Activated CD4-positive, alpha-beta T cell treated with anti-CD3 and anti-CD28 coated beads, Interleukin-10, Interleukin-2, amounts not matched to agents 100 ng/mL and 50 ng/mL, durations not matched to agents 16 hours and 8 hours (primary cell): ENCODE measurements around the gene PMP22.

Experiments
- DNase-seq: peaks from one replicate; pipeline ENCODE4 v3.0.0-alpha.2; 2020

Gene PMP22

GRCh38 chr17:15265131-15265530, at the start of gene PMP22:
Gene PMP22 (minus strand): TSS chr17:15265326. CDS start chr17:15260727, 4,599 bp downstream.
- DNase-seq: no peak

DNA sequence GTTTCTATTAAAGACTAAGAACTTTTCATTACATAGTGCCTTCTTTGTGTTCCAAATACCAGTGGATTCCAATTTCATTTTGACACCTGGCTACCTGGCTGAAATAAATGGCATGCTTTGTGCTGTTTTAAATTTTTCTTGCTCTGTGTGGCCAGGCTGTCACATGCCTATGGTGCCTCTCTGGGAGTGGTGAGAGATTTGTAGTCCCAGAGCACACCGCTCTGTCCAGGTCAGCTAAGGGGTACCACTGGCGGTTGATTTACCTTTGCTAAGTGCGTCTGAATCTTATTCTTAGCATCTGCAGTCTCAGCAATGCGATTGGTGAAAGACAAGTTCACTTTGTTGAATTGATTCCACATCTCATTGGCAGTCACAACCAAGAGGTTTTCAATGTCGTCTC, 46.9 kb upstream of the PMP22 start:
- no peak for DNase-seq

- DNase-seq: no peak
Measured at GRCh38 chr17:15309793-15310192, 44.7 kb upstream of the PMP22 start.

- DNase-seq: no peak
Measured at GRCh38 chr17:15309236-15309635, 44.1 kb upstream of the PMP22 start.

GRCh38 chr17:15308758-15309157, 43.6 kb upstream of the PMP22 start:
- DNase-seq: no peak

DNA sequence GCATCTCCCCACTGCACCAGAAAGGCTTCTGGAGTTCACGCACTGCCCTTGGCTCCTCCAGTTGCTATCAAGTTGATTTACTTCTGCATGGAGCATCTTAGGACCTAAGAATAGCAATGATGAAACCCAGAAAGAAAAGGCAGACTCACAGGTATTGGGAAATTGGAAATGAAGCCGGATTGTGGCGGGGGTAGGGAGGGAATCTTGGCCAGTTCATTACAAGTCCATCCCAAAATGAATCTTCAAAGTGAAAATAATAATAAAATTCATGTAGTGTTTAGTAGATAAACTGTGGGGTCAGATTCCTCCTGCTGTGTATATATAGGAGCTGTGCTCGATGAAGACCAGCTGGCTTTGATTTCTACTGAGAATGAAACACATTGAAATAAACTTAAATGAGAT, 42.6 kb upstream of the PMP22 start:
- DNase-seq: no peak

- DNase-seq: no peak
Measured at GRCh38 chr17:15303851-15304250, 38.7 kb upstream of the PMP22 start.

DNA sequence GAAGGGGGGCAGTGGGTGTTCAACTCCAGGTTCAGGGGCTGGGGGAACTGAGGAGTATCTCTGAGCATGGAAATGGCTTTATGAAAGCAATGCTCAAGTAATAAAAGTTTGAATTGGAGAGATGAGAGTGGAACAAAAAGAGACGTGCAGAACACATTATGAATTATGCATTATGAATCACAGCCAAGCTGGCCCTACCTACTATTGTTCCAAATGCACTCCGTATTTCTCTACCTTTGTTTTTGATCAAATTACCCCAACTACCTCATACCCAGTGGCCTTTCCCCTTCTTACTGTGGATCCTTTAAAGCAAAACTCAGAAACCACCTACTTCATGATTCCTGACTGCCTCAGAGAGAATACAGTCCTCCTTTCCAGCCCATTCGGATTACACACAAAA, 38.1 kb upstream of the PMP22 start:
- DNase-seq: no peak

DNA sequence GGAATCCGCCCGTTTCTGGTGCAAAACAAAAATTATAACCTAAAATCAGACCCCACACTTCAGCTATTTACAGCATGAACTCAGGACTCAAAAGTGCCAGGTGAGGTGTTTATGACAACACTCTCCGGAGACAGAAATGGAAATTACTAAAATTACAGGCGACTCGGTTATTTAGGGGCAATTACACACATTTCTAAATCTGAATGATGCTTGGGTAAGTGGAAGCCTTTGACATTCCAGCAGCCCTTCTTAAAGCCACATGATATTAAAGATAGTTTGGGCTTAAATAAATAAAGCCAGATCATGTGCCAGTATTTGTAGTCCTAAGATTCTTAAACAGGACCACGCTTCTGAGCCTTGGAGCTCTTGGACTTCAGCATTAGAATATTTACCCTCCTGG, 36.7 kb upstream of the PMP22 start:
- no peak for DNase-seq

GRCh38 chr17:15298176-15298575, 33.0 kb upstream of the PMP22 start:
- DNase-seq: no peak

DNA sequence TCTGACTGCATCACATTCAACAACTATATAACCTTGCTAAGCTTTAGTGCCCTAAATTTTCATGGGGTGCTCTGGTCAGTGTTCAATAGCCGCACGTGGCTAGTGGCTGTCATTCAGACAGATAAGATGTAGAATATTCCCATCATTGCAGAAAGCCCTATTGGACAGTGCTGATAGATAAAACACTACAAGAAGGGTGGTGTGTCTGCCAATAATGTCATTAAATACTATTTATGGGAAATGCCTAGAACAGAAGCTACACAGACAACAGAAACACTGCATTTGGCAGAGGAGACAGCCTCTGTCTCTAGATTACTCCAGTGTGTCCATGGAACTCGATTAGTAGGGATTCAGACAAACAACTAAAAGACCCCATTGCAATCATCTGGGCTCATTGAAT, 28.4 kb upstream of the PMP22 start:
- DNase-seq: no peak

DNA sequence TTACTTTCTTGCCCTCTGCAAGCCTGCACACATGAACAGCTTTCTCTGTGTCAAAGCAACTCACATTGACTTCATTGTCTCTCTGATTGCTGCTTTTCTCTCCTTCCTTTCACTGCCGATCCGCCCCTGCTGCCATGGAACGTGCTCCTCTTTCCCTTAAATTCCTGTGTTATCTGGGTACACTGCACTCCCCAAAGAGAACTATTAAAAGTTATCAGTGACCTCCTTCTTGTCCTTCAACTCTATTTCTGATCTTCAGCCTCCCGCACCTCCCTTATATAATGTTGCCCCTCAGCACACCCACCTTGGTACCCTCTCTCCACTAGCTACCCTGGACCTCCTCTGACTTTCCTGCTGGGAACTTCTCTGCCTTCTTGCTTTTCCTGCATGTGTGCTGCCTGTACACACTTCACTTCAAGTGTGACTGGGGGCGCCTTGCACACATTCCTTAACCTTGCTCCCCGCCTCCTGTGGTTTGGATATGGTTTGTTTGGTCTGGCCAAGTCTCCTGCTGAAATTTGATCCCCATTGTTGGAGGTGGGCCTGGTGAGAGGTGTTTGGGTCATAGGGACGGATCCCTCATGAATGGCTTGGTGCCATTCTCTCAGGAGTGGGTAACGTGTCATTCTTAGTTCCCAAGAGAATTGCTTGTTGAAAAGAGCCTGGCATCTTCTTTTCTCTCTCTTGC, 26.7 kb upstream of the PMP22 start:
- no peak for DNase-seq

DNA sequence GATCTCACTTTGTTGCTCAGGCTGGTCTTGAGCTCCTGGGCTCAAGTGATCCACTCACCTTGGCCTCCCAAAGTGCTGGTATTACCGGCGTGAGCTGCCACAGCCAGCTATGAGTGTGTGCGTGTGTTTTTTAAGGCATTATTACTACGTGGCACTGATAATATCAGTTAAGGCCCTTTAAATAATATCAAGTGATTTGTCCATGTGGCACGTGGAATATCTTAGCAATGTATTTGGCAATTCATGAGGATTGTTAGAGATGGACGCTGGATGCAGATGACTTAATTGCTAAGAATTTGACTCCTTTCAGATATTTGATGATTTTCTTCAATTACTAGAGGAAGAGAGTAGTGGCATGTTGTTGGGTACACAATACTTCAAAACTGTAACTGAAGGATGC, 25.5 kb upstream of the PMP22 start:
- no peak for DNase-seq

GRCh38 chr17:15289285-15290183, 24.4 kb upstream of the PMP22 start:
- DNase-seq: no peak

DNA sequence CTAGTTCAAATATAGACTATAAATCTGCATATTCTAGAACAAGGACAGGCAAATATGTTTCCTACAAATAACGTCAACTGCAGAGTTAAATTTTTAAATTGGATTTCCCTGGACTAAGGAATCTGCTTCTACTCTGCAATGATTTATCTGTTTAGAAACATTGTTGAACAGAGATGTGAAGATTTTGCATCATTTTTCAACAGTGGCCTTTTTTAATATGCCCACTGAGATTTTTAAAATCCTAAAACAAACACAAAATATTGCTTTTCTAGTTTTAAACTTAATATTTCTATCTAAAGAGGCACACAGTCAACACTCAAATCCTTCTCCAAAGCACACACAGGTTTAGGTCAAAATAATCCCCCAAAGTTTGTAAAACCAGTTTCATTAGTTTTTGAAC, 23.7 kb upstream of the PMP22 start:
- no peak for DNase-seq

DNA sequence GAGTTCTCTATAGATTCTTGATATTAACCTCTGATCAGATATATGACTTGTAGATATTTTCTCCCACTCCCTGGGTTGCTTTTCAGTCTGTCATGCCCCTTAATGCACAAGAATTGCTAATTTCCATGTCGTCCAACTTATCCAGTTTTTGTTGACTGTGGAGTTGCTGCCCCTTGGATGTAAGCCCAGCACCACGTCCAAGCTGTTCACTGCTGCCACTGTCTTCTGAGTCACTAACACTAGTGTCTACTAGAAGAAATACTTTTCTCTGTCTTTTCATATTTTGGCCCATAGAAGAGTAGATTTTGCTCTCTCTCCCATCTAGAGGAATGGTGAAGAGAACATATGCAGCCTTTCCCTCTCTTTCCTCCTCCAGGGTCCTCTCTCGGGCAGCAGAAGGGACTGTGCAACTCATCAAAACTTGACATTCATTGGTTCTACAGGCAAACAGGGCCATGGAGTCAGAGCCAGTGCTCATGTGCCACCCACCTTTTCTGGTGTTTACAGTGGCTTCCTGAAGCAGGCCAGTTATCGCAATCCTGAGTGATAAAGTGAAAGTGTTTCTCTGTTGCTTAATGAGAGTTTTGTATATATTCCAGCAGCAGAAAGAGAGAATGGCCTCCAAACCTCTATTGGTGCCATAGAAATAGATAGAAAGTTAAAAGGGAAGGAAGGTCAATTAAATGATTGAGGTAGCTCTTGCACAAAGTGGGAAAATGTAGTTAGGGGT, 22.6 kb upstream of the PMP22 start:
- DNase-seq: no peak

- no peak for DNase-seq
Measured at GRCh38 chr17:15285466-15285865, 20.3 kb upstream of the PMP22 start.

DNA sequence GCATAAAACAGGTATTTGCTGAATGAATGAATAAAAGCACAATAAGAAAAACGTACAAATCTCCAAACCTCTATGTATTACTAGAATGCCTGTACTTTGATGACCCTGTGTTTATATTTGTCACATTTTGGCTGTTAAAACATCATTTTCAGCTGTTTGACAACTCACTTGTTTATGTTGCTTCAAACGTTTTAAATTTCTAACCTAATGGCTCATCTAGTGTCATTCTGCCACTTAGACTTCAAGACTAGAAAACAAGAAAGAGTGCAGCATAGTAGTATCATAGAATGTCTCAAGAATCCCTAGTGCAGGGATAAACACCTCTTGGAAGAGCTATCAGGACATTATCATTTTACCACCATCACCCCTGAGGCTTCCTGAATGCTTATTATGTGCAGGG, 19.4 kb upstream of the PMP22 start:
- no peak for DNase-seq

DNA sequence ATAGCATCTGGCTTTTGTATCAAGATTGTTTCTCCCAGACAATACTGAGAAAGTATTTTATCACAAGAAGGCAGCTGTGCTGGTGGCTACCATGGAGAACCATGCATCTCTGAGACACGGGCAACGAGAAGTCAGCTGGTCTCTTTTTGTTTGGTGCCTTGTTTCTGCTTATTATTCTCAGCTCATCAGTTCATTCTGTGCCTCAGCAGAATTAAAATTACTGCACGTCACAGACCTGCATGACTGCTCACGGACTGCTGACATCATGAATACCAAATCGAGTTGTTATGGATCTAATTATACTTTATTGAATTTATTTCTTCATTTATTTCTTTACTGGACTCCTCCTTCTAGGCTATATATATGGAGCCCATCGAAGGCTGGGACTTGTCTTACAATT, 19.0 kb upstream of the PMP22 start:
- no peak for DNase-seq

GRCh38 chr17:15281909-15282308, 16.8 kb upstream of the PMP22 start:
- DNase-seq: no peak

DNA sequence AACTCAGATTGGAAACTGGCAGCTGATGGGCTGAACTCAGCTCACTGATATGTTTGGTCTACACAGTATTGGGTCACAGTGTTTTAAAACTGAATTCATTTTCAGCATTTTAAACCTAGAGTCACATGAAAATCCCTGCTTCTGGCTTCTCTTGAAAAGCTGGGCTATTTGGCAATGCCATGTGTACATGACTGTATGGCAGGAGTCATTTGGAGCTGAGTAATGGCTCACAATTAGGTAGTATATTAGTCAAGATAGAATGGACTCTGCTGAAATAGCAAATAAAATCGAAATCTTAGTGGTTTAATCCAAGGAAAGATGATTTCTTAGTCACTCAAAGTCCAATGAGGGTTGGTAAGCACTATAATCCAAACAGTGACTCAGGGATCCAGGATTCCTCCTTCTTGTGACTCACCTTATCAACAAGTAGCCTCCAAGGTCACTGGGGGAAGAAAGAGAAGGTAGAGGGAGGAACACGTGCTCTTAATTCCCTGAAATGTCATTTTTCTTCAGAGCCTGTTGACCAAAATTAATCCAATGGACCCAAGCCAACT, 13.9 kb upstream of the PMP22 start:
- DNase-seq: no peak

DNA sequence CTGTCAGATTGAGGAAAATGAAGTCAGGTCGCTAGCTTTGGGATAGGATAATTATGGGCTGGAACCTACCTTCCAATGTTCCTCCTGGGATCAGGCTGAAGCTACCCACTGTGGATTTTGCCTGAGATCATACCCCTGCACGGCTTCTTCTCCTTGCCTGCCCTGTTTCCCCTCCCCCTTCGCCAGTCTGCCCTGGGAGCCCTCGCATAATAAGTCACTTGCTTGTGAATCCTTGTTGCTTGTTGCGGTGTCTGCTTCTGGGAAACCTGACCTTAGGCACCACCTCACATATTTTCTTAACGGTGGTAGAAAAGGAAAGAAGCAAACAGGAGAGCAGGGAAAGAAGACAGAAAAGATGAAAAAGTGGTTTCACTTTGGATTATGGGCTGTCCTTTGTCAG, 13.3 kb upstream of the PMP22 start:
- DNase-seq: no peak

DNA sequence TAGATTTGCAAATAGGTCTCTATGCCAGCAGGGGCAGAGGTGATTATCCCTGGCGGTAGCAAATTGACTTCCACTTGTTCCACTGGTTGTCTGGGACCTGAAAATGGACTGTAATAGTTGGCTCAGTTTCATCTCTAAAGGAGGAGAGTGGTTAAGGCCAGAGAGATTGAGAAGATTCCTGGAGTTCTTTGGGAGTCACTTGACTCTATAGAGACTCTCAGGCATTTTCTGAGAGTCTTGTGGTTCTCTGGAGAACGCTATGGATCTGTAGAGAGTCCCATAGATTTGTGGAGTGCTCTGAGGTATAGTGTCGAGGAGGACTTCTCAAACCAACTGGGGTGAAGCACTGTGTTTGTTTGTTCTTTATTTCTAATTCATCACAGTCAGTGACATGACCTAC, 8.9 kb upstream of the PMP22 start:
- DNase-seq: no peak
